ENCODE results near the gene PROX2. TPM values are rescaled to one million over a fixed set of nuclear protein-coding genes. Genes with fewer than 3 reads are reported as not detected.

PROX2 gene
- total RNA-seq, 1 donor from 2014 or later: not detected

DNA sequence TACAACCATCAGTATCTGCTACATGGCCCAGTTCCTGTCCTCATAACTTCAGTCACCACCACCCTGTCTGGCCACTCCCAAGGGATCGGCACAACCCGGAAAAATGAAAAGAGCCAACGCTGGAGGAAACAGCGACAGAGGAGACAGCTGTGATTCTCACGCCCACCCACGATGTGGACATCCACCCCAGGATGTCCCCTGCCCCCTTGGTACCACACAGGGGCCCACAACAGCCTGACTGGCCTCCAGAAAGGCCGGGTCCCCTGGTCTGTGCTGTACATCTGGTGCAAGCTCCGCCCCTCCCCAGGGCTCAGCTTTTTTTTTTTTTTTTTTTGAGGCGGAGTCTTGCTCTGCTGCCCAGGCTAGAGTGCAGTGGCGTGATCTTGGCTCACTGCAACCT, 34.6 kb upstream of the PROX2 start:
- Histone ChIP-seq H3K27ac (ENCODE audit: low read depth, low read length) (no peak overlapping the region), H3K4me1 (ENCODE audit: control insufficient read depth in 3 of 3, insufficient read depth in 3 of 3, low read length in 3 of 3) (peaks cover 38 to 46% (median 46%) of the 10 kb centered on the region in 3 donors), H3K4me3 (ENCODE audit: low read length in 3 of 3) (no peak overlapping the region)

GRCh38 chr14:74909911-74910310, 34.0 kb upstream of the PROX2 start:
- Histone ChIP-seq H3K9ac (ENCODE audit: low read depth in 1 of 3, low read length in 3 of 3) (no peak overlapping the region), H3K27me3 (ENCODE audit: control insufficient read depth in 3 of 3, insufficient read depth in 3 of 3, low read length in 3 of 3) (no peaks in the 10 kb centered on the region), H3K4me3 (ENCODE audit: low read length in 3 of 3) (no peak overlapping the region), H3K9me3 (ENCODE audit: control insufficient read depth in 3 of 3, low read length in 3 of 3) (no peaks in the 10 kb centered on the region), H3K36me3 (ENCODE audit: control insufficient read depth in 3 of 3, insufficient read depth in 3 of 3, low read length in 3 of 3) (peaks cover 0 to 2% (median 0%) of the 10 kb centered on the region in 3 donors), H3K27ac (ENCODE audit: low read depth, low read length) (no peak overlapping the region), H3K4me1 (ENCODE audit: control insufficient read depth in 3 of 3, insufficient read depth in 3 of 3, low read length in 3 of 3) (peaks cover 40 to 48% (median 40%) of the 10 kb centered on the region in 3 donors)

More for the DNA sequence above, 34.6 kb upstream of the PROX2 start:
- H3K9me3 ChIP-seq (ENCODE audit: control insufficient read depth in 3 of 3, low read length in 3 of 3): no peaks in the 10 kb centered on the region
- H3K9ac ChIP-seq (ENCODE audit: low read depth in 1 of 3, low read length in 3 of 3): no peak overlapping the region
- no peaks in the 10 kb centered on the region for H3K27me3 ChIP-seq (ENCODE audit: control insufficient read depth in 3 of 3, insufficient read depth in 3 of 3, low read length in 3 of 3)
- peaks cover 0 to under 1% (median 0%) of the 10 kb centered on the region in 3 donors for H3K36me3 ChIP-seq (ENCODE audit: control insufficient read depth in 3 of 3, insufficient read depth in 3 of 3, low read length in 3 of 3)

GRCh38 chr14:74909501-74909900, 33.6 kb upstream of the PROX2 start:
- no peaks in the 10 kb centered on the region for H3K9me3 ChIP-seq (ENCODE audit: control insufficient read depth in 3 of 3, low read length in 3 of 3)
- no peak overlapping the region for H3K4me3 ChIP-seq (ENCODE audit: low read length in 3 of 3)
- peaks cover 39 to 47% (median 40%) of the 10 kb centered on the region in 3 donors for H3K4me1 ChIP-seq (ENCODE audit: control insufficient read depth in 3 of 3, insufficient read depth in 3 of 3, low read length in 3 of 3)
- no peak overlapping the region for H3K9ac ChIP-seq (ENCODE audit: low read depth in 1 of 3, low read length in 3 of 3)
- H3K27me3 ChIP-seq (ENCODE audit: control insufficient read depth in 3 of 3, insufficient read depth in 3 of 3, low read length in 3 of 3): no peaks in the 10 kb centered on the region
- no peak overlapping the region for H3K27ac ChIP-seq (ENCODE audit: low read depth, low read length)
- peaks cover 2 to 4% (median 3%) of the 10 kb centered on the region in 3 donors for H3K36me3 ChIP-seq (ENCODE audit: control insufficient read depth in 3 of 3, insufficient read depth in 3 of 3, low read length in 3 of 3)

DNA sequence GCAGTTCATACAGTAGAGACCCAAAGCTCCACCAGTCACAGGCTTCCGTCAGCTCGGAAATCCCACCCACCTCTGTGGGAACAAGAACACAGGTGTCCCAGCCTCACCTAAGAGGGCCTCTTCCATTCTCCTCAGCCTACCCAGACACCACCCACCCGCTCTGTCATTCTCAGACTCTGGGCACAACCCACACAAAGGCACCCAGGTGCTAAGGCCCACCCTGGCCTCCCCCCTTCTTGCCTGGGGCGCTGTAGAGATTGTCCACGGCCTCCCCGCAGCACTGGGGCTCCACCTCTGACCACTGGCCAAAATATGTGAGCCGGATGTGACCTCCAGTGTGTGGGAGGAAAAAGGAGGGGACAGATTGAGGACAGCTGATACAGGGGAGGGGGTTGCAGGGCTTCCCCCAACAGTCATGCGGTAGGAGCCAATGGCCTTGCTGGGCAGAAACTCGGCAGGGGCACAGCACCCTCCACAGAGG, 33.0 kb upstream of the PROX2 start:
- H3K9me3 ChIP-seq (ENCODE audit: control insufficient read depth in 3 of 3, low read length in 3 of 3): no peaks in the 10 kb centered on the region
- peaks cover 3 to 7% (median 5%) of the 10 kb centered on the region in 3 donors for H3K36me3 ChIP-seq (ENCODE audit: control insufficient read depth in 3 of 3, insufficient read depth in 3 of 3, low read length in 3 of 3)
- no peak overlapping the region for H3K4me3 ChIP-seq (ENCODE audit: low read length in 3 of 3)
- H3K27me3 ChIP-seq (ENCODE audit: control insufficient read depth in 3 of 3, insufficient read depth in 3 of 3, low read length in 3 of 3): no peaks in the 10 kb centered on the region
- H3K4me1 ChIP-seq (ENCODE audit: control insufficient read depth in 3 of 3, insufficient read depth in 3 of 3, low read length in 3 of 3): peaks cover 33 to 43% (median 36%) of the 10 kb centered on the region in 3 donors
- H3K27ac ChIP-seq (ENCODE audit: low read depth, low read length): no peak overlapping the region
- H3K9ac ChIP-seq (ENCODE audit: low read depth in 1 of 3, low read length in 3 of 3): no peak overlapping the region

DNA sequence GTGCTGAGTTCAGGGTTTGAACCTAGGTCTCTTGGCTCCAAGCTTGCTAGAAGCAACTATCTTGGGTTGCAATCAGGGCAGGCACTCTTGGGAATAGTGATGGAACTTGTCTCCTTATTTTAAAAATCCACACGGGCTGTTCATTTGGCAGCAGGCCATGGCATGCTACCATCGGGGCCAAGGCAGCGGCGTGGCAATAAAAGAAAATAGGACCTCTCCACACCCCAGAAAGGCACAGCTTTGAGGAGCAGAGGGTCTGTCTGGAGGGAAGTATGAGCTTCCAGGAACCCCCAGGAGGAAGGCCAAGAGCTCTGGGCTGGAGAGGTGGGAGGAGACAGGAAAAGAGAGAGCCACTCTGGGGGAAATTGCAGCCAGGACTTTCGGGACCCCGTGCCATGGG, 31.8 kb upstream of the PROX2 start:
- Histone ChIP-seq H3K9ac (ENCODE audit: low read depth in 1 of 3, low read length in 3 of 3) (peak overlapping the region in 2 of 3 donors; percentile 54 to 60), H3K9me3 (ENCODE audit: control insufficient read depth in 3 of 3, low read length in 3 of 3) (no peaks in the 10 kb centered on the region), H3K4me3 (ENCODE audit: low read length in 3 of 3) (no peak overlapping the region), H3K27me3 (ENCODE audit: control insufficient read depth in 3 of 3, insufficient read depth in 3 of 3, low read length in 3 of 3) (no peaks in the 10 kb centered on the region), H3K36me3 (ENCODE audit: control insufficient read depth in 3 of 3, insufficient read depth in 3 of 3, low read length in 3 of 3) (peaks cover 9 to 15% (median 13%) of the 10 kb centered on the region in 3 donors), H3K4me1 (ENCODE audit: control insufficient read depth in 3 of 3, insufficient read depth in 3 of 3, low read length in 3 of 3) (peaks cover 30 to 39% (median 31%) of the 10 kb centered on the region in 3 donors), H3K27ac (ENCODE audit: low read depth, low read length) (no peak overlapping the region)

DNA sequence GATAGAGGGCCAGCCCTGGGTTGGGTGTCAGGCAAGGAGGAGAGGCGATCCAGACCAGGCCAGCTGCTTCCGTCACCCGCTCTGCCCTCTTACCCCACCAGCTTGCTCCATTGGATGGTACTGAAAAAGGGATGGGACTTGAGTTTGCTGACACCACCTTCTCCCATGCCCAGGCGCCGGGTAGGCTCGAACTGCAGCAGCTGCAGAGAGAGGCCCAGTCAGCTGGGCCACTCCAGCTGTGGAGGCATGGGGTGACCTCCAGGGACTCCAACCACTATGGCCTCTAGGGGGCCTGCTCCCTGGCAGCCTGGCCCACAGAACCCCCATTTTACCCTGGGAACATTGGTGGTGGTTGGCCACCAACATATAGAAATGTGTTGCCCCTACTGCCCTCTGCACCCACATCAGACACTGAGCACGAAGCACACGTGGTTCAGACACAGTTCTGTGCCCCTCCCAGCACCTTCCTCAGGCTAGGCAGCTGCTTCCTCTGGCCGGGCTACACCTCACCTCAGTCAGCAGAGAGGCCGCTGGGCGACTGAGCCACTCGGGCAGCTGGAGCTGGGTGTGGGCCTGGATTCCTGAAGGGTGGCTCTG, 31.1 kb upstream of the PROX2 start:
- Histone ChIP-seq H3K4me3 (ENCODE audit: low read length in 3 of 3) (no peak overlapping the region), H3K4me1 (ENCODE audit: control insufficient read depth in 3 of 3, insufficient read depth in 3 of 3, low read length in 3 of 3) (peaks cover 30 to 39% (median 31%) of the 10 kb centered on the region in 3 donors), H3K9me3 (ENCODE audit: control insufficient read depth in 3 of 3, low read length in 3 of 3) (no peaks in the 10 kb centered on the region), H3K36me3 (ENCODE audit: control insufficient read depth in 3 of 3, insufficient read depth in 3 of 3, low read length in 3 of 3) (peaks cover 16 to 23% (median 20%) of the 10 kb centered on the region in 3 donors), H3K27ac (ENCODE audit: low read depth, low read length) (no peak overlapping the region), H3K27me3 (ENCODE audit: control insufficient read depth in 3 of 3, insufficient read depth in 3 of 3, low read length in 3 of 3) (no peaks in the 10 kb centered on the region), H3K9ac (ENCODE audit: low read depth in 1 of 3, low read length in 3 of 3) (peak overlapping the region in 2 of 3 donors; percentile 5 to 60)

GRCh38 chr14:74905595-74906142, 29.7 kb upstream of the PROX2 start:
- H3K27me3 ChIP-seq (ENCODE audit: control insufficient read depth in 3 of 3, insufficient read depth in 3 of 3, low read length in 3 of 3): no peaks in the 10 kb centered on the region
- peaks cover 28 to 36% (median 33%) of the 10 kb centered on the region in 3 donors for H3K36me3 ChIP-seq (ENCODE audit: control insufficient read depth in 3 of 3, insufficient read depth in 3 of 3, low read length in 3 of 3)
- H3K9ac ChIP-seq (ENCODE audit: low read depth in 1 of 3, low read length in 3 of 3): peak overlapping the region in 2 of 3 donors; percentile 25 to 43
- H3K27ac ChIP-seq (ENCODE audit: low read depth, low read length): no peak overlapping the region
- no peak overlapping the region for H3K4me3 ChIP-seq (ENCODE audit: low read length in 3 of 3)
- peaks cover 30 to 39% (median 31%) of the 10 kb centered on the region in 3 donors for H3K4me1 ChIP-seq (ENCODE audit: control insufficient read depth in 3 of 3, insufficient read depth in 3 of 3, low read length in 3 of 3)
- no peaks in the 10 kb centered on the region for H3K9me3 ChIP-seq (ENCODE audit: control insufficient read depth in 3 of 3, low read length in 3 of 3)

GRCh38 chr14:74904635-74905503, 28.9 kb upstream of the PROX2 start:
- Histone ChIP-seq H3K36me3 (ENCODE audit: control insufficient read depth in 3 of 3, insufficient read depth in 3 of 3, low read length in 3 of 3) (peaks cover 36 to 44% (median 41%) of the 10 kb centered on the region in 3 donors), H3K27me3 (ENCODE audit: control insufficient read depth in 3 of 3, insufficient read depth in 3 of 3, low read length in 3 of 3) (no peaks in the 10 kb centered on the region), H3K4me1 (ENCODE audit: control insufficient read depth in 3 of 3, insufficient read depth in 3 of 3, low read length in 3 of 3) (peaks cover 30 to 37% (median 31%) of the 10 kb centered on the region in 3 donors), H3K9me3 (ENCODE audit: control insufficient read depth in 3 of 3, low read length in 3 of 3) (no peaks in the 10 kb centered on the region), H3K4me3 (ENCODE audit: low read length in 3 of 3) (no peak overlapping the region), H3K27ac (ENCODE audit: low read depth, low read length) (no peak overlapping the region), H3K9ac (ENCODE audit: low read depth in 1 of 3, low read length in 3 of 3) (no peak overlapping the region)

DNA sequence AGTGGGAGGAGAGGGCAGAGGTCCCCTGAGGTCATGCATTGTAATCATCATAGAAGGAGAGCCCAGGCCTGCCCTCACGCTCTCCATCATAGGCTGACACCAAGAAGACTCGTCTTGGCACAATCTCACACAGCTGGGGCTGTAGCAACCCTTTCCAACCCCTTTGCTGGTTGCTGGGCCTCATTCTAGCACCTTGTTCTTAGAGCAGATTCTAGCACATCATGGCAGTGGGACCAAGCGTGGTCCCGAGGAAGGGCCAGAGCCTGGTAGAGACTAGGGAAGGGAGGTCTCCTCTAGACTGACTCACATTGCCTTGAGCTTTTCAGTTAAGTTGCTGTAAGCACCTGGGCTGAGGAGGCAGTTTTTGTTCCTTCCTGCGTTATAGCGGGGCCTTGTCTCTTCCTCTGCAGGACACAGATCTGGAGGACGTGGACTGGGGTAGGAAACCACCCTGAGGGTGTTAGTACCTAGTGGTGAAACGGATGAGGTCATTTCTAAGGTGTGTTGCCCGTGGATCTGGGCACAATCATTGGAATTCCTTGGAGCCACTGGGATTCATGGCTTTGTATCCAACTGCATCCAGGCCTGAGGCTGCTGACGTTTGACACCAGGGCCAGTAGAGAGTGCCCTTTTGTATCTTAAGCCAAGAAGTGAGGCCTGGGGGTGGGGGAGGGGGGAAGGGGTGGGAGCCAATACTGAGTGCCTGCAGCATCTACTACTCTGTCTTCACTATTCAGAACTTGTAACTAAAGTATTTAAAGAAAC, 27.2 kb upstream of the PROX2 start:
- peaks cover 52 to 61% (median 59%) of the 10 kb centered on the region in 3 donors for H3K36me3 ChIP-seq (ENCODE audit: control insufficient read depth in 3 of 3, insufficient read depth in 3 of 3, low read length in 3 of 3)
- peaks cover 23 to 26% (median 23%) of the 10 kb centered on the region in 3 donors for H3K4me1 ChIP-seq (ENCODE audit: control insufficient read depth in 3 of 3, insufficient read depth in 3 of 3, low read length in 3 of 3)

More for the DNA sequence above, 27.2 kb upstream of the PROX2 start:
- no peak overlapping the region for H3K27ac ChIP-seq (ENCODE audit: low read depth, low read length)
- H3K27me3 ChIP-seq (ENCODE audit: control insufficient read depth in 3 of 3, insufficient read depth in 3 of 3, low read length in 3 of 3): no peaks in the 10 kb centered on the region
- H3K9ac ChIP-seq (ENCODE audit: low read depth in 1 of 3, low read length in 3 of 3): no peak overlapping the region
- H3K9me3 ChIP-seq (ENCODE audit: control insufficient read depth in 3 of 3, low read length in 3 of 3): no peaks in the 10 kb centered on the region
- no peak overlapping the region for H3K4me3 ChIP-seq (ENCODE audit: low read length in 3 of 3)
